GM03348 (cell line): ENCODE measurements around the gene PDZD8.
"Not testable (repeated sequence)": the region's sequence is repeated elsewhere in the genome, so short reads cannot be mapped to it uniquely, and the experiment has no call there.

Source experiments
- DNase-seq: peaks from one replicate; pipeline ENCODE4 v3.0.0; 2012; ENCODE audit warnings: low spot score

The PDZD8 gene

DNA sequence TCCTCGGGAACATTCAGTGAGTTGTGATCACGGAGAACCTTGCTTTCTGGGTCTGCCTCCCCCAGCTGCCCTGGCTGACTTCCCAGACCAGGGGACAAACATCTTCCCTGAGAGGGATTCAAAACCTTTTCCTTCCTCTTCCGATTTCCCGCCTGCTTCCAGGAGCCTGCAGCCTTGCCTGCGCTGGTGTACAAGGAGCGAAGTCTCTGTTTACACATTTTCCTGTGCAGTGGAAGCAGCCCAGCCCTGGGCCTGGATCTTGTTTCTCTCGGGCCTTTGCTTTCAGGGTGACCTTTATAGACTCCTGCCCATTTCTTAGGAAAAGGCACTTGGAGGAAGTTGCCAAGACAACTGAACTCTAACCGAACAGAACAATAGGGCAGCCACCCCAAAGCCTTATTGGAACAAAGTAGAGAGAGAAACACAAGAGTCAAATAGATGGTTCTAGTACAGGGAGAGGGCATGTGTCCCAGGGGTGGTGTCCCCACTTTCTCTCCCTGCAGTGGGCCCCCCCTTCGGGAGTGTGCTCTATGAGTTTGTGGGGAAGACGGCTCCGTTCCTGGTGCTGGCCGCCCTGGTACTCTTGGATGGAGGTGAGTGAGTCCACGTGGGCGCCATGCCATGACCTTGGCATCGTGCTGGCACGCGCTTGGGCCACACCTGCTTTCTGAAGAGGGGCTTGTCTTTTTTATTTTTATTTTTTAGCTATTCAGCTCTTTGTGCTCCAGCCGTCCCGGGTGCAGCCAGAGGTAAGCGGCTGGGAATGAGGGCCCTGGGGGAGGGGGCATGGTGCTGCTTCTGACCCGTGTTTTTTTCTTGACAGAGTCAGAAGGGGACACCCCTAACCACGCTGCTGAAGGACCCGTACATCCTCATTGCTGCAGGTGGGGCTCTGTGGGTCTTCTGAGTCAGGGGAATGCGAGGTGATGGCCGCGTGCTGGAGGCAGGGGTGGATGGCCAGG is 120.2 kb downstream of the PDZD8 start:
- DNase-seq: no peak

DNA sequence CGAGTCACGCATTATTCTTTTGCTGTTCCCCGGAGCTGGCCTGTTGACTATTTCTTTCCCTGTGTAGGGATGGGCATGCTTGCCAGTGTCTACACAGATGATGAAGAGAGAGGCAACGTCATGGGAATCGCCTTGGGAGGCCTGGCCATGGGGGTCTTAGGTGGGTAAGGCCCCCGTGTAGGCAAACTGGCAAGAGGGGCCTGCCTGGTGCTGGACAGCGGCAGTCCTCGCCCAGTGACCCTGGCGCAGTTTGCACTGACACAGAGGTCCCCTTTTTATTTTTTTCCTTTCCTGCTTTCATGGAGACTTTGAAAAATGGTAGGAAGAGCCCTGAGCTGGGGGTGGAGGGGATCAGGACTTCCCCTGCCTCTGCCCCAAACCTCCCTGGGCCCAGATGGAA is 120.9 kb downstream of the PDZD8 start:
- DNase-seq: no peak

DNA sequence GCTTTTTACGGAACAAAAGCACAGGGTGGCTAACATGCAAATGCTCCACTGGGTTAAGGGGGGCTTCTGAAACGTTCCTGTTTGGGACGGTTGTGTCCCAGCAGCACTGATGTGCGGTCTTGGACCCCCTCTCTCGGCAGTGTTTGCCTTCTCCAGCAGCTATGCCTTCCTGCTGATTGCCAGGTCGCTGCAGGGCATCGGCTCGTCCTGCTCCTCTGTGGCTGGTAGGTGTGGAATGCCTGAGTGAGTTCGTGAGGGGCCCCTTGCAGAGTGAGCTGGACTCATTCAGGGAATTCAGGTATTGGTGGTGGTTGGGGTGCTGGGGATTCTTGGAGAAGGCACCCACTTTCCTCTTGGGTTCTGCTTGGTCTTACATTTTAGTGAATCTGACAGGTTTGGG is 121.3 kb downstream of the PDZD8 start:
- DNase-seq: no peak

DNA sequence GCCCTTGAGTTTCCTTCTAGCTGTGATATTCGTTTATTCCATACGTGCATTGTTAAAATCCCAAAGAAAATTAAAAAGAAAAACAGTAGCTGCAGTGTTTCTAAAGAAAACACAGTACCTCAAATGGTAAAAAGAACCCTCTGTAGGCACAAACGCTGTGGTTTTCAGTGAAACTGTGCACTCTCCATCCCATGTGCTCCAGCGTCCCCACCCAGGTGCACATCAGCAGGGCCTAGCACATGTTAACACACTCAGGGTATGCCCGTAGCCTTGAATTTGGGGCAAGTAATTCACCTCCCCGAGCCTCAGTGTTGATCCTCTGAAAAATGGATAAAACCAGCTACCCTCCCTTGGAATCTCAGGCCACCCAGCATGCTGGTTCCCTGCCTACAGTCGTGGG is 124.8 kb downstream of the PDZD8 start:
- no peak for DNase-seq

DNA sequence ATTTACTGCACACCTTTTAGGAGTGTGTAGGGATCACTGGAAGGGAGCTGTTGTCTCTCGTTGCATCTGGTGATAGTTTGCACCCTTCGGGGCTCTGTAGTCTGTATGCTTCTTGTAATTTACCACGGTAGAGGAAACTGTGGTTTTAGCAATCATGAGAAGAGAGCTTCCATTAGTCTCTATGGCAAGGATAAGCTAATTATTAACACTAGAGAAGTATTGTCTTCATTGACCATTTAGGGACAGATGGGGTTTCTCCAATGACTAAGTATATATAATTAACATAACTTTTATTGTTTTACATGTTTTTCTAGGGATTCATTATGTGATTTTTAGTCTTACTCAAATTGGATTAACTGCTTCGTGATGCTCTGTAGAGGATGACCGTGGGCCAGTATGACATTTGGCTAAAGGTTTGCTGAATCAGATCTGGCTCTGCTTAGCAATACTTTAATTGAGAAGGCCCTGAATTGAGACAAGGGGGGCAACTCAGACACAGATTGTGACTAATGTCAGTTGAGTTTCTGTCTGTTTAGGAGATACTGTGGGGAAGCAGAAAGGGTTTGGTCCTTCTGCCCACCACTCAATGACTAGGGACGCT is 125.6 kb downstream of the PDZD8 start:
- no peak for DNase-seq

DNA sequence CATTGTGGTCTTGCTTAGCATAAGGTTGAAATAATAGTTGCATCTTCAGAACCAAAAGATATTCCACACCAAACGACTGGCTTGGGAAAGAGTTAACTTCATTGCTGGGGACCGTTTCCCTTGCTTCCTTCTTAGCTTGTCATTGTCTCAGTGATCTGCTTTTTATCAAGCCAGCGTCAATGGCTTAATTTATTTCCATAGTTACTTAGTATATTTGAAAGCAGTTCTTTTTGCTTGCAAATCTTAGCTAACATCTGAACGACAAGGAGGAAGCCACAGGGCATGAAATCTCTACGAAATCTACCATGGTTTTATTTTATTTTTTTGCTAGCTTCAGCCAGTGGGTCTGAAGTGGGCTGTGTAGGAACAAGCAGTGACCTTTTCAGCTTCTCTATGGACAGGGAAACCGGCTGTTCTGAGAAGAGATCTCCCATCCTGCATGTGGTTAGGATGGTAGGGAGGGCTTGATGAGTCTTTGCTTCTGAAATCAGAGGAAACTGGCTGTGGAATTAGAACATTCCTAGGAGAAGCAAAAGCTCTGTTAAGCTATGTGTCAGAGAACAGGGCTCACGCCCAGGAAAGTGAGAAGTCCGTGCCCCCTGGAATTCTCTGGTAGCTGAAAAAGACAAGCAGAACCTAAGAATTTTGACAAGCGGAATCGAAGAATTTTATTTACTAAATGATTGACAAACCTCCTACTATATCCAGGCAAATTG is 126.3 kb downstream of the PDZD8 start:
- peak; percentile 77 for DNase-seq

DNA sequence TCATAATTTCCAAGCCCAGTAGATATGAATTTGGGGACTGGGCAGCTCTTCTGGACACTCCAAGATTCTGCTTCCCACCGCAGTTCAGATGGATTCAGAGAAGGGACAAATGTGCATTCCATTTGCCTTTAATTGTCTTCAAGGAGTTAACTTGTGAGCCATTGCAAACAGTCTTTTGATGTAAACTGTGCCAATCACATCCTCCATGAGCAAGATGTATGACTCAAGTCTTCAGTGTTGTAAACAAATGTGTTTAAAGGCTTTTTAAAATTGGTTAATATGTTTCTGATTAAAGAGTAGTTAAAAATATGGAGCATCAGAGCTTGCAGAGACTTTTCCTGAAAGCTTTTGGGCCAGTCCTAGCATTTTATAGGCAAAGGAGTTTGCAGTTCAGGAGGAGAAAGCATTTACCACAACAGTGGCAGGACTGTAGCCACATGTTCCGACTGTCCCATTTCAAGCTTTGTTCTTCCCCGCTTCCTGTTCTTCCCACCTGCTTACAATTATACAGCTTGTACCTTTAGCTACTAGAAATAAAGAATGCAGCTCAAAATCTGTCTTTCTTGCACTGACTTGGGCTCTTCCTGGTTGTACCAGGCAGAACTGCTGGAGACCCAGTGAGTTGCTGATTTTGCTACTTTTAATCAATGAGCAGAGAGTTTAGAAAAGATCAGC is 128.1 kb downstream of the PDZD8 start:
- peak; percentile 44 for DNase-seq

DNA sequence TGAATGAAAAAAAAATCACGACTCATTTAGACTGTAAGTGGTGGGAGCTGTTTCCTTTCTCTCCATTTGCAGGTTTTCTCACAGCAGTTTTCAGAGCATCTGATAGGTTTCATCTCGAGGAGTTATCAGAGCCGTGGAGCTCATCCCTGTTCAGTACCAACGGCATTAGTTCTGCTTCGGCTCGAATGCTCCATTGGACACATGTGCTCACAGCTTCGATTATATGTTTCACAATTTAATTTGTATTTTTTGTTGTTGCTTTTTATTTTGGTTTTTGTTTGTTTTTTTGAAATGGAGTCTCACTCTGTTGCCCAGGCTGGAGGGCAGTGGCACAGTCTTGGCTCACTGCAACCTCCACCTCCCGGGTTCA is 132.8 kb downstream of the PDZD8 start:
- no peak for DNase-seq

DNA sequence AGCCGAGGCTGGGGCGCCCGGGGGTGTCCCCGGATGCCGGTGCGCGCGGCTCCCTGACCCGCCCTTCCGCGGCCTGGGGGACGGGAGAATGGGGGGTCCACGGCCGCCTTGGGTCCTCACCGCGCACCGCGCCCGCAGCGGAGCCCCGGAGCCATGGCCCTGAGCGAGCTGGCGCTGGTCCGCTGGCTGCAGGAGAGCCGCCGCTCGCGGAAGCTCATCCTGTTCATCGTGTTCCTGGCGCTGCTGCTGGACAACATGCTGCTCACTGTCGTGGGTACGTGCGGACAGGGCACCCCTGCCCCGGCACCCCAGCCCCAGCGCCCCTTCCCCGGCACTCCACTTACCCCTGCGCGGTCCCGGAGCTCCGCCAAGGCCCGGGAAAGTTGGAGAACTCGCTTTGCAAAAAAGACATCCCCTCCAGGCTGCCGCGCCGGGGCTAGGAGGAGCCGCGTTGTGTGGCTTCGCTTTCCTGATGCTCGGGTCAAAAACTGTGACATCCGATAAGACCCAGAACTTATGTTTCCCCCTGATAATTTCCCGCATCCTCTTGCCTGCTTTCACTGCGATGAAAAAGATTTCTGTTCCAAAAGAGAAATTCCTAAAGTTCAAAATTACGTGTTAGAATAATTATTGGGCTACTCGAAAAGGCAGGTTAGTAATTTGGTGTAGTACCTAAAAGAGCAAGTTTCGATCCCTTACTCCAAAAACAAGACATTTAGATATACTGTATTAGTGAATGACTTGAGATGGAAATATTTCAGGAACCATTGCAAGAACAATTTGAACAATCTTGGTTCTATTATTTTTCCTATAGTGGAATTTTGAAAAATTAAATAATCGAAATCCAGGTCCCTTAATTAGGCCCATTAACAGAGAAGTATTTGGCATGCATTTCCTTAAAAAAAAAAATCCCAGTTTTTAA is 133.4 kb downstream of the PDZD8 start:
- peak; percentile 62 for DNase-seq

DNA sequence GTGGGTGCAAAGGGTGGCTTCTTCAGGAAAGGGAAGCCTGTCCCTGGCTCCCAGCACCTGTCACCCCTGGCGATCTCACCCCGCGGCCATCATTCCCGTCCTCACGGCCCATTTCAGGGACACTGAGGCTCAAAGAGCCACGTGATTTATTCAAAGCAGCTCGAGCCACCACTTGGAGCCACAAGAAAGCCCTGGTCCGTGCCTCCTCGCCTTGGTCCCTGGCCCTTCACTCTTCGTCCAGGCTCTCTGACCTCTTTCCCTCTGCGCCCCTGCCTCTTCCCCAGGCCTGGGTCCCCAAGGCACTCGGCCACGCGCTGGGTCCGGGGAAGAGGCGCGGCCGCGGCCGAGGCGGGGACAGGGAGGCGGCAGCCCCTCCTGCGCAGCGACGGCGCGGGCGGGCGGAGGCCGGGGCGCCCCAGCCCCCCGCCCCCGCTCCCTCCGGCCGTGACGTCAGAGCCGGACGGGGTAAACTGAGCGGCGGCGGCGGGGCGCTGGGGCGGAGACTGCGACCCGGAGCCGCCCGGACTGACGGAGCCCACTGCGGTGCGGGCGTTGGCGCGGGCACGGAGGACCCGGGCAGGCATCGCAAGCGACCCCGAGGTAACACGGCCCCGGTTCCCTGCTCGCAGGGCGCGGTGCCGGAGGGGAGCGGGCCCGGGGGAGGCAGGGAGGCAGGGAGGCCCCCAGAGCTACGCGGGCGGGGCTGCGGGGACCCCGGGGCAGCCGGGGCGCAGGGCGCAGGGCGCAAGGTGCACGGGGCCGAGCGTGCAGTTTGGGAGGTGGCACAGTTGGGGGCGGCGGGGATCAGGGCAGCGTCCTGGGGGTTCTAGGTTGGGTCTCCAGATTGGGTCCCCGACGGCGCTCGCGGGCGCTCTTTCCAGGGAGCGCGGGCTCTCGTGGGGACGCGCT is 134.4 kb downstream of the PDZD8 start, which contains the start of gene SLC18A2:
SLC18A2 (plus strand) TSS at position 494 of the 909 bp plus-strand sequence. CDS start 580 bp downstream, outside the sequence.
- DNase-seq: no peak

DNA sequence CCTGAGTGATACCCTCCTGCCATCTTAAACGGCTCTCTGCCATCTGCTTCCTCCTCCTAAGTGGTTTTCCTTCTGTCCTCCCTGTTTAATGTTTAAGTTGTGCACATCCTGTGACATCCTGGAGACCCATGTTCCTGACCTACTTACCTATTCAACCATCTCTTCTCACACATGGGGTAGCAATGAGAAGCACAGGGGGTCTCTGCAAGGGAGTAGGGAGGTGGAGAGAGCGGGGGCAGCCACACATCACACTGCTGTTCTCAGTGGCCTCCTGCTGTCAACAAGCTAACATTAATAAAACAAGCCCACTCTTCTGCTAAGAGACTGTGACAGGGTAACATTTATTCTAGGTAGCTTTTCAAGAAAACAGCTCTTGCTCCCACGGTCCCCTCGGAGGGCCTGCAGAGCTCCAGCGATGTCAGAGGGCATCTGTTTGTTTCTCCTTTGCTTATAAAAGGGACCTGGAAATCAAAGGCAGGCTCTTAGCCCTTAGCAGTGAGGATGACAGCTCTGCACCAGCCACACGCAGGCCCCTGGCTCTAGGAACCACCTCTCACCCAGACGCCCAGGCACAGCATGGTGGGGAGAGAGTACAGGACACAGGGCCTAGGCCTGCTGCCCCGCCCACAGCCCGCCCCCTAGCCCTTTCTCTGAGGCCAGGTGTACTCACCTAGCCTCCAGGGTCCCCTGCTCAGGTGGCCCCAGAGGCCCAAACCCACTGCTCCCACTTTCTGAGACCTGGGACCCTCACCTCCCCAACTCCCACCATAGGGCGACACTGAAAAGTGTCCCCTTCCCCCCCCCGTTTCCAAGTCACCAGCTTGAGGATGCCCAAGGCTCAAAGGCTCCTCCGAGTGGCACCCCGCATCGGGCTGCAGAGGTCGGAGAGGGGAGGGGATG is 135.3 kb downstream of the PDZD8 start:
- no peak for DNase-seq

DNA sequence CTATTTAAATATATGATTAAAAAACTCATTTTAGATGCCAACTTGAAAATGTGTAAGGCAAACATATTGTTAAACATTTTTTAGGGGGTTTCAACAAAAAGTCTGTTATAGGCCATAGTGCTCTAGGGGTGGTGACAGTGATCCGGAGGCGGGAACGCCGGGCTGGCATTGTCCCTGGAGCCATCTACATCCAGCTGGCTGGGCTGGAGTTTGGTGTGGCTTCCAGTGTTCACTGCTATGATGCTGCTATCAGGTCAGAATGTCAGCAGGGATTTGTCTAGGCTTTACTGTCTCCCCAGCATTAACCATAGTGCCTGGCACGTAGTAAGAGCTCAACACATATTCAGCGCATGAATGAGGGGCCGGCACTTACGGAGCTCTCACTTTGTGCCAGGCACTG is 136.2 kb downstream of the PDZD8 start:
- no peak for DNase-seq

DNA sequence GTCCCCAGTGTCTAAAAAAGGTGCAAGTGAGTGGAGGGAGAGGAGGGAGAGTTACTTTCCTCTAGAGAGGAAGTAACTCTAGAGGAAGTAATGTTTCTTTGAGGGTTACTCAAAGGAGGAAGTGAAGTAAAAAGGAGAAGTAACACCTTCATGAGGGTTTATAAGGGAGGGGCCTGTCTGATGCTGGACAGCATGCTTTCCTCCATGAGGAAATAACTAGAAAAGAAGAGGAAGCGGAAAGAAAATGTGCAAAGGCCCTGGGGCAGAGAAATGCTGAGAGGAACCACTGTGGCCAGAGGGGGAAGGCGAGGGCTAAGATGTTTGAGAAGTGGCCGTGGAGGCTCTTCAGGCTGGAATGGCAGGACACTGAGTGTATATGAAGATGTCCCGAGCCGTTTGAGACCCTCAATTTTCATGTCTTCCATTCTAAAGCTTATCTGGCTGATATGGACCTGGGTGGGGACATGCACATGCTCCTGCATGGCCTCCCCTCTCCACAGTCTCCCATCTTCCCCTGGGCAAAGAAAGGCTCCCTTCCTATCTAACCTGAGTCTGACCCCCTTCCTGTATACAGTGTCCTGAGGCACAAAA is 137.7 kb downstream of the PDZD8 start:
- DNase-seq: no peak

DNA sequence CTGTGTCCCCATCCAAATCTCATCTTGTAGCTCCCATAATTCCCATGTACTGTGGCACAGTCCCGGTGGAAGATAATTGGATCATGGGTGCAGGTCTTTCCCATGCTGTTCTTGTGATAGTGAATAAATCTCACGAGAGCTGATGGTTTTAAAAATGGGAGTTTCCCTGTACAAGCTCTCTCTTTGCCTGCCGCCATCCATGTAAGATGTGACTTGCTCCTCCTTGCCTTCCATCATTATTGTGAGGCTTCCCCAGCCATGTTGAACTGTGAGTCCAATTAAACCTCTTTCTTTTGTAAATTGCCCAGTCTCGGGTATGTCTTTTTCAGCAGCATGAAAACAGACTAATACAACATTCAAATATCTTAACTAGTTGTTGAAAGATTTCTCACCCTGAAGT is 145.1 kb downstream of the PDZD8 start:
- not testable (repeated sequence) for DNase-seq

DNA sequence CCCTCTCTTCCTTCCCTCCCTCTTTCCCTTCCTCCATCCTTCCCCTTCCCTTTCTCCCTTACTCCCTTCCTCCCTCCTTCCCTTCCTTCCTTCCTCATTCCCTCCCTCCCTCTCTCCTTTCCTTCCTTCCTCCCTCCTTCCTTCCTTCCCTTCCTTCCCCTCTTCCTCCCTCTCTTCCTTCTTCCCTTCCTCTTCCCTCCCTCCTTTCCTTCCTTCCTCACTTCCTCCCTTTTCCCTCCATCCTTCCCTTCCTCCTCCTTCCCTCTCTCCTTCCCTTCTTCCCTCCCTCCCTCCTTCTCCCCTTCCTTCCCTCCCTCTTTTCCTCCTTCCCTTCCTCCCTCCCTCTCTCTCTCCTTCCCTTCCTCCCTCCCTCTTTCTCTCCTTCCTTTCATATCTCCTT is 147.0 kb downstream of the PDZD8 start:
- DNase-seq: no peak
